GM23248 (cell line): ENCODE results near the gene FAM171A1.

ENCODE experiments used
- EZH2 ChIP-seq: fragments of 200-600 bp; sonication (generic); IDR thresholded peaks from 2 replicates; pipeline ENCODE4 v1.6.1; 2018; ENCODE audit warnings: antibody characterized with exemption, mild to moderate bottlenecking; ENCODE audit not compliant: insufficient read depth, poor library complexity, severe bottlenecking
- EZH2phosphoT487 ChIP-seq: fragments of 200-600 bp; sonication (generic); IDR thresholded peaks from 2 replicates; pipeline ENCODE4 v1.6.1; 2018; ENCODE audit warnings: antibody characterized with exemption, moderate library complexity, mild to moderate bottlenecking, low read depth; ENCODE audit not compliant: insufficient read depth

DNA sequence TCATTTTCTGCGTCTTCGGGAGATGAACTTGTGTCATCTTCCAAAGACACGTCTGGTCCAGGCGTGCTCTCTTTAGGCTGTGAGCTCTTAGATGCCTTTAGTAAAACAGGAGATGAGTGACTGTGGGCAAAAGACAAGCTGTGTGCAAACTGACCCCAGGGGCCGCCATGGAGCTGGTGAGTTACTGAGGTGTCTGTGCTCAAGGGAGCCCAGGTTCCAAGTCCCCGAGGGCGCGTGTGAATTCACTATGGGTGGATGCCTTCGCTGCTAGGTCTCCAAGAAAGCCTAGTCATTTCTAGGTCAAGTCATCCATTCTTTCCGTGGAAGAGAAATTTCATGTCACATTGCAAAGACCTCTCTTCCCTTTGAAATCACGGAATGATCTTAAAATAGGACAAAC lies 118.7 kb downstream of the FAM171A1 start:
- no peak for TF ChIP-seq EZH2
- no peak for TF ChIP-seq EZH2phosphoT487
